ENCODE measurements around the gene AHCYL1.

The AHCYL1 gene

GRCh38 chr1:109984456-109985246 is at the start of gene AHCYL1:
TSS of gene AHCYL1 (plus strand) at chr1:109984765. CDS start at chr1:109985053, 288 bp downstream.
- ChIA-PET CTCF (interaction anchor here (0.5 to 5.7 kb wide), 34 partner anchors 10 to 439 kb away, joined by 3 to 139 read pairs (median 5); partner anchors contain the start of gene STRIP1), POLR2A (interaction anchor here (0.6 to 5.7 kb wide), 30 partner anchors 8 to 446 kb away, joined by 3 to 45 read pairs (median 4); partner anchors contain the start of genes EPS8L3, GNAI3 and STRIP1)
- peak; percentile 54; the same call in 1 of the 2 replicates for TF ChIP-seq HDGF (IDR thresholded peaks at IDR 0.05; ENCODE audit: borderline replicate concordance)
- no peak for TF ChIP-seq ARNT (IDR thresholded peaks at IDR 0.05)
- peak; percentile 77 for TF ChIP-seq L3MBTL2 (conservative IDR thresholded peaks at IDR 0.05)
- no peak for TF ChIP-seq LEF1 (IDR thresholded peaks at IDR 0.05; ENCODE audit: borderline replicate concordance)
- TF ChIP-seq ELF4 (IDR thresholded peaks at IDR 0.05): peak; percentile 29; the same call in 1 of the 2 replicates
- TF ChIP-seq, protein P1, sequence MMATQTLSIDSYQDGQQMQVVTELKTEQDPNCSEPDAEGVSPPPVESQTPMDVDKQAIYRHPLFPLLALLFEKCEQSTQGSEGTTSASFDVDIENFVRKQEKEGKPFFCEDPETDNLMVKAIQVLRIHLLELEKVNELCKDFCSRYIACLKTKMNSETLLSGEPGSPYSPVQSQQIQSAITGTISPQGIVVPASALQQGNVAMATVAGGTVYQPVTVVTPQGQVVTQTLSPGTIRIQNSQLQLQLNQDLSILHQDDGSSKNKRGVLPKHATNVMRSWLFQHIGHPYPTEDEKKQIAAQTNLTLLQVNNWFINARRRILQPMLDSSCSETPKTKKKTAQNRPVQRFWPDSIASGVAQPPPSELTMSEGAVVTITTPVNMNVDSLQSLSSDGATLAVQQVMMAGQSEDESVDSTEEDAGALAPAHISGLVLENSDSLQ (IDR thresholded peaks at IDR 0.05): peak; percentile 75
- no peak for TF ChIP-seq CTBP1 (IDR thresholded peaks at IDR 0.05; ENCODE audit: borderline replicate concordance)
- peak; percentile 100 for DNase-seq (ENCODE audit: extremely low spot score)

GRCh38 chr1:109935451-109935900 is 49.1 kb upstream of the AHCYL1 start:
- TF ChIP-seq FOXK2 (IDR thresholded peaks at IDR 0.05) (no peak), HDGF (IDR thresholded peaks at IDR 0.05; ENCODE audit: borderline replicate concordance) (no peak), BHLHE40 (IDR thresholded peaks at IDR 0.05; ENCODE audit: borderline replicate concordance) (no peak), ARNT (IDR thresholded peaks at IDR 0.05) (no peak), FOXM1 (IDR thresholded peaks at IDR 0.05; ENCODE audit: borderline replicate concordance) (no peak), ZNF384 (IDR thresholded peaks at IDR 0.05) (no peak), SP1 (IDR thresholded peaks at IDR 0.05) (no peak), CTBP1 (IDR thresholded peaks at IDR 0.05; ENCODE audit: borderline replicate concordance) (no peak), LEF1 (IDR thresholded peaks at IDR 0.05; ENCODE audit: borderline replicate concordance) (no peak), NFRKB (IDR thresholded peaks at IDR 0.05) (no peak)
- TF ChIP-seq, protein P1 (IDR thresholded peaks at IDR 0.05): no peak
- DNase-seq (ENCODE audit: extremely low spot score): no peak
- ChIA-PET POLR2A (interaction anchor here (1.0 kb wide), 1 partner anchor 49 kb away, joined by 3 read pairs; the partner anchor contains the start of gene AHCYL1), CTCF (interaction anchor here (0.7 kb wide), 1 partner anchor 21 kb away, joined by 3 read pairs; no protein-coding TSS in a partner anchor)

DNA sequence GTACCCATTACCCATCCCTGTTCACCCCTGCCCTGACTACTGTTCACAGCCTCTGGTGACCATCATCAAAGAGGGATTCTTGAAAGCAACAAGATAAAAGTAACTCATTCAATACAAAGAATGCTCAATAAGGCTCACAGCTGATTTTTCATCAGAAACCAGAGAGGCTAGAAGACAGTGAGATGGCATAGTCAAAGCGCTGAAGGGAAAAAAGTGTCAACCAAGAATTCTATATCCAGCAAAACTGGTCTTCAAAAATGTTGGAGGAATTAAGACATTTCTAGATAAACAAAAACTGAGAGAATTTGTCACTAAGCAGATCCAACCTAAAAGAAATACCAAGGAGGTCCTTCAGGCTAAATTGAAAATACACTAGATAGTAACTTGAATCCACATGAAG is 46.8 kb upstream of the AHCYL1 start:
- ChIA-PET POLR2A (no interaction called here), CTCF (no interaction called here)
- DNase-seq (ENCODE audit: extremely low spot score): no peak
- TF ChIP-seq LEF1 (IDR thresholded peaks at IDR 0.05; ENCODE audit: borderline replicate concordance): no peak
- TF ChIP-seq FOXM1 (IDR thresholded peaks at IDR 0.05; ENCODE audit: borderline replicate concordance): no peak
- TF ChIP-seq NFRKB (IDR thresholded peaks at IDR 0.05): no peak
- TF ChIP-seq BHLHE40 (IDR thresholded peaks at IDR 0.05; ENCODE audit: borderline replicate concordance): no peak
- TF ChIP-seq SP1 (IDR thresholded peaks at IDR 0.05): no peak
- TF ChIP-seq FOXA1 (IDR thresholded peaks at IDR 0.05): no peak
- no peak for TF ChIP-seq SUZ12 (IDR thresholded peaks at IDR 0.05)
- TF ChIP-seq, protein P1 (IDR thresholded peaks at IDR 0.05): no peak
- no peak for TF ChIP-seq L3MBTL2 (conservative IDR thresholded peaks at IDR 0.05)

DNA sequence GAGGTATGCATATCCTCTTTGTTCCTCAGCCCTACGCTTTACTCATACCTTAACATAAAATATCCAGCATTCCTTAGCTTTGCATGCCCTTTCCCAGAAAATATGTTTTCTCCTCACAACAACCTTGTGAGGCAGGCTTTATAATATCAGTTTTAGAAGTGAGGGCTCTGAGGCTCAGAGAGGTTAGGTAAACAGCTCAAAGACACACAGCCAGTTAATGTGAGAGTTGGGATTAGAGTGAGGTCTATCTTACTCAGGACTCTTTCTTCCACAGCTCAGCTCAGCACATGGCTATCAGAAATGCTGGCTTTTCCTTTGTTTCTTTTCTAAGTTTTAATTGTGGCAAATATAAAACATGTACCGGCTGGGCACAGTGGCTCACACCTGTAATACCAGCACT is 46.0 kb upstream of the AHCYL1 start:
- ChIA-PET POLR2A (no interaction called here), CTCF (no interaction called here)
- TF ChIP-seq ARNT (IDR thresholded peaks at IDR 0.05) (no peak), NFRKB (IDR thresholded peaks at IDR 0.05) (no peak), TARDBP (IDR thresholded peaks at IDR 0.05) (no peak), ELF4 (IDR thresholded peaks at IDR 0.05) (no peak), SP1 (IDR thresholded peaks at IDR 0.05) (no peak), LEF1 (IDR thresholded peaks at IDR 0.05; ENCODE audit: borderline replicate concordance) (no peak), FOXA1 (IDR thresholded peaks at IDR 0.05) (no peak), HDGF (IDR thresholded peaks at IDR 0.05; ENCODE audit: borderline replicate concordance) (no peak), CTBP1 (IDR thresholded peaks at IDR 0.05; ENCODE audit: borderline replicate concordance) (no peak), FOXM1 (IDR thresholded peaks at IDR 0.05; ENCODE audit: borderline replicate concordance) (no peak), BHLHE40 (IDR thresholded peaks at IDR 0.05; ENCODE audit: borderline replicate concordance) (no peak), ZNF384 (IDR thresholded peaks at IDR 0.05) (no peak), SUZ12 (IDR thresholded peaks at IDR 0.05) (no peak), FOXK2 (IDR thresholded peaks at IDR 0.05) (no peak), L3MBTL2 (conservative IDR thresholded peaks at IDR 0.05) (no peak)
- TF ChIP-seq, protein P1 (IDR thresholded peaks at IDR 0.05): no peak
- DNase-seq (ENCODE audit: extremely low spot score): no peak

- TF ChIP-seq ZNF384 (IDR thresholded peaks at IDR 0.05) (no peak), FOXM1 (IDR thresholded peaks at IDR 0.05; ENCODE audit: borderline replicate concordance) (no peak), TARDBP (IDR thresholded peaks at IDR 0.05) (no peak), FOXK2 (IDR thresholded peaks at IDR 0.05) (no peak), NFRKB (IDR thresholded peaks at IDR 0.05) (no peak), SP1 (IDR thresholded peaks at IDR 0.05) (no peak), CTBP1 (IDR thresholded peaks at IDR 0.05; ENCODE audit: borderline replicate concordance) (no peak)
- POLR2A ChIA-PET: no interaction called here
- no peak for DNase-seq (ENCODE audit: extremely low spot score)
- CTCF ChIA-PET: interaction anchor here (0.7 kb wide), 1 partner anchor 270 kb away, joined by 6 read pairs; no protein-coding TSS in a partner anchor
Measured at GRCh38 chr1:109942434-109942833, 42.1 kb upstream of the AHCYL1 start.
